Left renal cortex interstitium (tissue), 4 donors: ENCODE results near the gene CDCA4. TPM values are rescaled to one million over a fixed set of nuclear protein-coding genes. Genes with fewer than 3 reads are reported as not detected.
"Not testable (repeated sequence)": the region's sequence is repeated elsewhere in the genome, so short reads cannot be mapped to it uniquely, and the experiment has no call there.

Experiments
- DNase-seq, 4 donors: peaks; one replicate each; pipeline ENCODE4 v3.0.0-alpha.2; 2013; ENCODE audit warnings: low read depth in 4 of 4, low spot score in 2 of 4, missing footprints in 1 of 4
- polyA plus RNA-seq, 4 donors: library from polyadenylated mRNA; unstranded; fragments of 120-200 nt; gene quantifications; one replicate each; pipeline ENCODE4 v1.2.1, GENCODE V29; 2013; ENCODE audit not compliant: insufficient read length in 4 of 4

The CDCA4 gene
- polyA plus RNA-seq: 10 to 100 TPM; 19.9 to 27.8 (median 22.7) TPM

GRCh38 chr14:105020815-105021655 lies at the start of gene CDCA4:
CDCA4 (minus strand) TSS chr14:105021083; CDS start chr14:105011929, 9,154 bp downstream.
- peak; percentile 77 to 91 (median 88) for DNase-seq

GRCh38 chr14:105069871-105070759 lies 49.2 kb upstream of the CDCA4 start:
- no peak for DNase-seq

GRCh38 chr14:105069522-105069870 lies 48.6 kb upstream of the CDCA4 start:
- DNase-seq: no peak

GRCh38 chr14:105068818-105069217 lies 47.9 kb upstream of the CDCA4 start:
- DNase-seq: no peak

GRCh38 chr14:105067969-105068301 lies 47.1 kb upstream of the CDCA4 start:
- DNase-seq: no peak

GRCh38 chr14:105067140-105067968 lies 46.5 kb upstream of the CDCA4 start:
- no peak for DNase-seq

- DNase-seq: no peak
These were observed 45.6 kb upstream of the CDCA4 start for GRCh38 chr14:105066240-105067071.

- DNase-seq: no peak
These were observed 44.7 kb upstream of the CDCA4 start, which contains the start of gene GPR132 for GRCh38 chr14:105065280-105066228. GPR132 (minus strand) TSS chr14:105065430; CDS start chr14:105055420, 10,010 bp downstream.

GRCh38 chr14:105064721-105065143 lies 43.8 kb upstream of the CDCA4 start:
- no peak for DNase-seq

GRCh38 chr14:105064001-105064400 lies 43.1 kb upstream of the CDCA4 start:
- DNase-seq: no peak

GRCh38 chr14:105063506-105063905 lies 42.6 kb upstream of the CDCA4 start:
- not testable (repeated sequence) for DNase-seq

GRCh38 chr14:105063056-105063455 lies 42.2 kb upstream of the CDCA4 start:
- DNase-seq: no peak

- DNase-seq: no peak
These were observed 41.2 kb upstream of the CDCA4 start for GRCh38 chr14:105062048-105062433.

- DNase-seq: no peak
These were observed 40.7 kb upstream of the CDCA4 start for GRCh38 chr14:105061428-105062047.

- no peak for DNase-seq
These were observed 40.0 kb upstream of the CDCA4 start for GRCh38 chr14:105060751-105061427.

- no peak for DNase-seq
These were observed 39.2 kb upstream of the CDCA4 start for GRCh38 chr14:105059925-105060565.
